ENCODE results near the gene SNRNP70. TPM values are rescaled to one million over a fixed set of nuclear protein-coding genes. Genes with fewer than 3 reads are reported as not detected.

Gene SNRNP70
- total and polyA plus RNA-seq, 2 of the 13 experiments (the other 11 are each of a cell fraction or from before 2014, with no cell fraction given): 150 to 210 TPM

GRCh38 chr19:49127674-49128544 is 42.7 kb downstream of the SNRNP70 start (continued):
- TF ChIP-seq CSRNP2 (CRISPR knock-in tag; conservative IDR thresholded peaks at IDR 0.05; ENCODE audit: low read depth) (peak; percentile 95), ZNF468 (CRISPR knock-in tag; IDR thresholded peaks at IDR 0.05) (peak; percentile 91; the same call in 1 of the 2 replicates), ZNF460 (CRISPR knock-in tag; IDR thresholded peaks at IDR 0.05; ENCODE audit: borderline replicate concordance) (peak; percentile 20; the same call in 1 of the 2 replicates), AGO1 (IDR thresholded peaks at IDR 0.05; ENCODE audit: low read depth, low read length, poor library complexity, severe bottlenecking) (no peak), ZNF331 (CRISPR knock-in tag; IDR thresholded peaks at IDR 0.05) (peak; percentile 91), NCOA2 (CRISPR knock-in tag; IDR thresholded peaks at IDR 0.05) (peak; percentile 59; the same call in 1 of the 2 replicates), DBP (CRISPR knock-in tag; IDR thresholded peaks at IDR 0.05; ENCODE audit: not compliant biosample characterization) (peak; percentile 99), TSC22D2 (CRISPR knock-in tag; IDR thresholded peaks at IDR 0.05; ENCODE audit: borderline replicate concordance) (peak; percentile 98), GLMP (CRISPR knock-in tag; IDR thresholded peaks at IDR 0.05; ENCODE audit: borderline replicate concordance) (no peak), ETS1 (CRISPR knock-in tag; IDR thresholded peaks at IDR 0.05) (peak; percentile 99), RFX5 (IDR thresholded peaks at IDR 0.05; ENCODE audit: low read depth, low read length) (no peak), HES4 (CRISPR knock-in tag; IDR thresholded peaks at IDR 0.05; ENCODE audit: borderline replicate concordance) (peak; percentile 99), CTCF (CRISPR knock-in tag; IDR thresholded peaks at IDR 0.05) (peak; percentile 65), ZBTB3 (CRISPR knock-in tag; IDR thresholded peaks at IDR 0.05; ENCODE audit: borderline replicate concordance, low read depth) (peak; percentile 89; the same call in 1 of the 2 replicates), ZBTB2 (CRISPR knock-in tag; IDR thresholded peaks at IDR 0.05; ENCODE audit: low read depth) (peak; percentile 93), ZNF879 (CRISPR knock-in tag; IDR thresholded peaks at IDR 0.05) (peak; percentile 99), HIVEP1 (CRISPR knock-in tag; IDR thresholded peaks at IDR 0.05) (peak; percentile 98), ZFAT (CRISPR knock-in tag; conservative IDR thresholded peaks at IDR 0.05) (peak; percentile 73; the same call in 1 of the 2 replicates)
